GM23338 (cell line): ENCODE data around the gene HSPG2. TPM values are rescaled to one million over a fixed set of nuclear protein-coding genes. Genes with fewer than 3 reads are reported as not detected.

Experiments used
- ATAC-seq: fragments of 200-7000 bp; cut with Tn5 transposase; 3 replicates; pipeline ENCODE4 v1.9.1; 2020
- DNase-seq: peaks from one replicate; pipeline ENCODE4 v3.0.0-alpha.2; 2015; ENCODE audit warnings: low spot score
- H2AFZ ChIP-seq: fragments of 200-600 bp; sonication (generic); 2 replicates; pipeline ENCODE4 v1.8.0; 2016; ENCODE audit warnings: antibody characterized with exemption, mild to moderate bottlenecking, moderate library complexity
- H3F3A ChIP-seq: fragments of 200-600 bp; sonication (generic); replicated peaks from 2 replicates; pipeline ENCODE4 v1.8.0; 2017; ENCODE audit warnings: antibody characterized with exemption, mixed run types, low read depth
- H3K27ac ChIP-seq: fragments of 200-600 bp; sonication (generic); 2 replicates; pipeline ENCODE4 v1.6.1; 2016; ENCODE audit warnings: low read depth
- H3K27me3 ChIP-seq: fragments of 200-600 bp; sonication (generic); 2 replicates; pipeline ENCODE4 v1.8.0; 2016; ENCODE audit warnings: mild to moderate bottlenecking, mixed run types, moderate library complexity; ENCODE audit not compliant: insufficient read depth
- H3K36me3 ChIP-seq: fragments of 200-600 bp; sonication (generic); 2 replicates; pipeline ENCODE4 v1.8.0; 2016; ENCODE audit warnings: mild to moderate bottlenecking; ENCODE audit not compliant: insufficient read depth
- H3K4me1 ChIP-seq: fragments of 200-600 bp; sonication (generic); 2 replicates; pipeline ENCODE4 v1.8.0; 2016; ENCODE audit warnings: mild to moderate bottlenecking, moderate library complexity; ENCODE audit not compliant: insufficient read depth
- H3K4me2 ChIP-seq: fragments of 200-600 bp; sonication (generic); 2 replicates; pipeline ENCODE4 v1.7.1; 2017; ENCODE audit warnings: mixed run types
- H3K4me3 ChIP-seq: fragments of 200-600 bp; sonication (generic); 2 replicates; pipeline ENCODE4 v1.6.1; 2016; ENCODE audit warnings: mixed run types
- H3K79me2 ChIP-seq: fragments of 200-600 bp; sonication (generic); replicated peaks from 2 replicates; pipeline ENCODE4 v1.8.0; 2017; ENCODE audit warnings: mild to moderate bottlenecking; ENCODE audit not compliant: insufficient read depth
- H3K9me2 ChIP-seq: fragments of 200-600 bp; sonication (generic); 2 replicates; pipeline ENCODE4 v1.8.0; 2017; ENCODE audit not compliant: insufficient read depth
- H4K20me1 ChIP-seq: fragments of 200-600 bp; sonication (generic); replicated peaks from 2 replicates; pipeline ENCODE4 v1.8.0; 2017; ENCODE audit warnings: mild to moderate bottlenecking; ENCODE audit not compliant: insufficient read depth
- H3K27ac Mint-ChIP-seq: 2 replicates; pipeline ENCODE4 v1.8.0; 2020; ENCODE audit warnings: inconsistent platforms, mild to moderate bottlenecking, moderate library complexity, mixed read lengths
- H3K27me3 Mint-ChIP-seq: 3 replicates; pipeline ENCODE4 v1.8.0; 2022; ENCODE audit warnings: low read depth, mild to moderate bottlenecking, moderate library complexity, mixed read lengths, inconsistent platforms; ENCODE audit not compliant: insufficient read depth, poor library complexity
- H3K36me3 Mint-ChIP-seq: 3 replicates; pipeline ENCODE4 v1.8.0; 2021; ENCODE audit warnings: low read depth, mild to moderate bottlenecking, inconsistent platforms, moderate library complexity, mixed read lengths
- H3K4me1 Mint-ChIP-seq: 3 replicates; pipeline ENCODE4 v1.8.0; 2020; ENCODE audit warnings: mild to moderate bottlenecking, inconsistent platforms, mixed read lengths
- H3K4me3 Mint-ChIP-seq: 3 replicates; pipeline ENCODE4 v1.8.0; 2021; ENCODE audit warnings: moderate library complexity, mild to moderate bottlenecking, inconsistent platforms, mixed read lengths
- H3K9me3 Mint-ChIP-seq: 3 replicates; pipeline ENCODE4 v1.8.0; 2020; ENCODE audit warnings: moderate library complexity, mild to moderate bottlenecking, inconsistent platforms, mixed read lengths
- CREB1 ChIP-seq: fragments of 250-450 bp; sonication (Bioruptor Pico); IDR thresholded peaks from 2 replicates; pipeline ENCODE4 v1.5.0; 2020; ENCODE audit warnings: low read depth, mild to moderate bottlenecking, moderate library complexity
- EZH2 ChIP-seq: fragments of 200-600 bp; sonication (generic); IDR thresholded peaks from one replicate; pipeline ENCODE4 v1.8.0; 2017; ENCODE audit warnings: antibody characterized with exemption, mild to moderate bottlenecking, low read depth; ENCODE audit not compliant: unreplicated experiment
- EZH2phosphoT487 ChIP-seq: fragments of 200-600 bp; sonication (generic); IDR thresholded peaks from one replicate; pipeline ENCODE4 v1.8.1; 2018; ENCODE audit warnings: antibody characterized with exemption; ENCODE audit not compliant: unreplicated experiment
- JUNB ChIP-seq: IDR thresholded peaks from one replicate; pipeline ENCODE4 v1.6.1; 2016; ENCODE audit warnings: antibody characterized with exemption; ENCODE audit not compliant: unreplicated experiment
- NANOG ChIP-seq: IDR thresholded peaks from 2 replicates; pipeline ENCODE4 v1.6.1; 2016; ENCODE audit warnings: antibody characterized with exemption, borderline replicate concordance
- POLR2AphosphoS5 ChIP-seq: IDR thresholded peaks from 2 replicates; pipeline ENCODE4 v1.6.1; 2016; ENCODE audit warnings: antibody characterized with exemption, low read depth
- STAT1 ChIP-seq: IDR thresholded peaks from one replicate; pipeline ENCODE4 v1.6.1; 2016; ENCODE audit warnings: antibody characterized with exemption; ENCODE audit not compliant: unreplicated experiment
- ZNF114 ChIP-seq: fragments of 250-450 bp; sonication (Bioruptor Pico); IDR thresholded peaks from 2 replicates; pipeline ENCODE4 v1.5.0; 2020; ENCODE audit warnings: mild to moderate bottlenecking, moderate library complexity
- ZNF331 ChIP-seq: fragments of 250-450 bp; sonication (Bioruptor Pico); IDR thresholded peaks from 2 replicates; pipeline ENCODE4 v1.5.0; 2020; ENCODE audit warnings: low read depth, mild to moderate bottlenecking, moderate library complexity
- polyA plus RNA-seq: library from polyadenylated mRNA; unstranded; fragments of >200 nt; fragmentation: Nextera tagmentation; extraction: Ambion mirVana; gene quantifications from 2 replicates; pipeline ENCODE4 v1.2.1, GENCODE V29; 2016
- total RNA-seq: library from RNA; depleted of rRNA; stranded (reverse); fragments of >200 nt; shearing (Covaris generic); gene quantifications from 2 replicates; pipeline ENCODE4 v1.2.3, GENCODE V29; 2014
- TF ChIP-seq, protein P1 (sequence below): IDR thresholded peaks from 2 replicates; pipeline ENCODE4 v1.6.1; 2016; ENCODE audit warnings: antibody characterized with exemption
- TF ChIP-seq, protein P2 (sequence below), 2 experiments: fragments of 200-600 bp in 1 of 2; sonication (generic) in 1 of 2; conservative IDR thresholded peaks; 2 replicates each; pipeline versions ENCODE4 v1.5.1 to v1.6.1; 2016 to 2017; ENCODE audit warnings: antibody characterized with exemption in 2 of 2, low read depth in 2 of 2, mild to moderate bottlenecking in 2 of 2, moderate library complexity in 1 of 2
- TF ChIP-seq, protein P3 (sequence below): fragments of 250-450 bp; sonication (Bioruptor Pico); IDR thresholded peaks from 2 replicates; pipeline ENCODE4 v1.5.0; 2020; ENCODE audit warnings: mild to moderate bottlenecking, moderate library complexity
- TF ChIP-seq, protein P4 (sequence below): IDR thresholded peaks from one replicate; pipeline ENCODE4 v1.6.1; 2018; ENCODE audit warnings: antibody characterized with exemption; ENCODE audit not compliant: unreplicated experiment

HSPG2 gene
- total and polyA plus RNA-seq, 2 experiments from 2014 or later: 14.9 to 70.8 TPM

DNA sequence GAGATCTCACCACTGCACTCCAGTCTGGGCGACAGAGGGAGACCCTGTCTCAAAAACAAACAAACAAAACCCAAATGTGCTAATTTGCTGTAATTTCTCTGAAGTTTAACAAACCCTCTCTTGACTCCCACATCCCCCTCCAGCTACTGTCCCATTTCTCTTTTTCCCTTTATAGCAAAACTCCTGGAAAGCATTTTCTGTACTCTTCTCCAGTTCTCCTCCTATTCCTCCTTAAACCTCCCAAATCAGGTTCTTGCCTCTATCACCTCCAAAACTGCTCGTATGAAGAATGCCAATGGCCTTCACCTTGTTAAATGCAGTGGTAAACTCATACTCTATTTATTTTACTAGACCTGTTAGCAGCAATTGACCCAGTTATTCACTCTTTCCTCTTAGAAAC lies 150.5 kb downstream of the HSPG2 start:
- no peak overlapping the region for H3K27ac ChIP-seq
- no peak overlapping the region for H3K27ac Mint-ChIP-seq
- peaks cover 7% of the 10 kb centered on the region; the same call in 1 of the 3 replicates for H3K9me3 Mint-ChIP-seq
- TF ChIP-seq CREB1 (no peak), EZH2 (no peak), NANOG (no peak), ZNF331 (CRISPR knock-in tag) (no peak), ZNF114 (CRISPR knock-in tag) (no peak), POLR2AphosphoS5 (no peak), EZH2phosphoT487 (no peak), STAT1 (no peak), JUNB (no peak)
- TF ChIP-seq, protein P1, sequence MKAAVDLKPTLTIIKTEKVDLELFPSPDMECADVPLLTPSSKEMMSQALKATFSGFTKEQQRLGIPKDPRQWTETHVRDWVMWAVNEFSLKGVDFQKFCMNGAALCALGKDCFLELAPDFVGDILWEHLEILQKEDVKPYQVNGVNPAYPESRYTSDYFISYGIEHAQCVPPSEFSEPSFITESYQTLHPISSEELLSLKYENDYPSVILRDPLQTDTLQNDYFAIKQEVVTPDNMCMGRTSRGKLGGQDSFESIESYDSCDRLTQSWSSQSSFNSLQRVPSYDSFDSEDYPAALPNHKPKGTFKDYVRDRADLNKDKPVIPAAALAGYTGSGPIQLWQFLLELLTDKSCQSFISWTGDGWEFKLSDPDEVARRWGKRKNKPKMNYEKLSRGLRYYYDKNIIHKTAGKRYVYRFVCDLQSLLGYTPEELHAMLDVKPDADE: no peak
- TF ChIP-seq, protein P2, sequence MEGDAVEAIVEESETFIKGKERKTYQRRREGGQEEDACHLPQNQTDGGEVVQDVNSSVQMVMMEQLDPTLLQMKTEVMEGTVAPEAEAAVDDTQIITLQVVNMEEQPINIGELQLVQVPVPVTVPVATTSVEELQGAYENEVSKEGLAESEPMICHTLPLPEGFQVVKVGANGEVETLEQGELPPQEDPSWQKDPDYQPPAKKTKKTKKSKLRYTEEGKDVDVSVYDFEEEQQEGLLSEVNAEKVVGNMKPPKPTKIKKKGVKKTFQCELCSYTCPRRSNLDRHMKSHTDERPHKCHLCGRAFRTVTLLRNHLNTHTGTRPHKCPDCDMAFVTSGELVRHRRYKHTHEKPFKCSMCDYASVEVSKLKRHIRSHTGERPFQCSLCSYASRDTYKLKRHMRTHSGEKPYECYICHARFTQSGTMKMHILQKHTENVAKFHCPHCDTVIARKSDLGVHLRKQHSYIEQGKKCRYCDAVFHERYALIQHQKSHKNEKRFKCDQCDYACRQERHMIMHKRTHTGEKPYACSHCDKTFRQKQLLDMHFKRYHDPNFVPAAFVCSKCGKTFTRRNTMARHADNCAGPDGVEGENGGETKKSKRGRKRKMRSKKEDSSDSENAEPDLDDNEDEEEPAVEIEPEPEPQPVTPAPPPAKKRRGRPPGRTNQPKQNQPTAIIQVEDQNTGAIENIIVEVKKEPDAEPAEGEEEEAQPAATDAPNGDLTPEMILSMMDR (conservative IDR thresholded peaks at IDR 0.05; ENCODE audit: low read depth in 2 of 2): no peak
- TF ChIP-seq, protein P3, sequence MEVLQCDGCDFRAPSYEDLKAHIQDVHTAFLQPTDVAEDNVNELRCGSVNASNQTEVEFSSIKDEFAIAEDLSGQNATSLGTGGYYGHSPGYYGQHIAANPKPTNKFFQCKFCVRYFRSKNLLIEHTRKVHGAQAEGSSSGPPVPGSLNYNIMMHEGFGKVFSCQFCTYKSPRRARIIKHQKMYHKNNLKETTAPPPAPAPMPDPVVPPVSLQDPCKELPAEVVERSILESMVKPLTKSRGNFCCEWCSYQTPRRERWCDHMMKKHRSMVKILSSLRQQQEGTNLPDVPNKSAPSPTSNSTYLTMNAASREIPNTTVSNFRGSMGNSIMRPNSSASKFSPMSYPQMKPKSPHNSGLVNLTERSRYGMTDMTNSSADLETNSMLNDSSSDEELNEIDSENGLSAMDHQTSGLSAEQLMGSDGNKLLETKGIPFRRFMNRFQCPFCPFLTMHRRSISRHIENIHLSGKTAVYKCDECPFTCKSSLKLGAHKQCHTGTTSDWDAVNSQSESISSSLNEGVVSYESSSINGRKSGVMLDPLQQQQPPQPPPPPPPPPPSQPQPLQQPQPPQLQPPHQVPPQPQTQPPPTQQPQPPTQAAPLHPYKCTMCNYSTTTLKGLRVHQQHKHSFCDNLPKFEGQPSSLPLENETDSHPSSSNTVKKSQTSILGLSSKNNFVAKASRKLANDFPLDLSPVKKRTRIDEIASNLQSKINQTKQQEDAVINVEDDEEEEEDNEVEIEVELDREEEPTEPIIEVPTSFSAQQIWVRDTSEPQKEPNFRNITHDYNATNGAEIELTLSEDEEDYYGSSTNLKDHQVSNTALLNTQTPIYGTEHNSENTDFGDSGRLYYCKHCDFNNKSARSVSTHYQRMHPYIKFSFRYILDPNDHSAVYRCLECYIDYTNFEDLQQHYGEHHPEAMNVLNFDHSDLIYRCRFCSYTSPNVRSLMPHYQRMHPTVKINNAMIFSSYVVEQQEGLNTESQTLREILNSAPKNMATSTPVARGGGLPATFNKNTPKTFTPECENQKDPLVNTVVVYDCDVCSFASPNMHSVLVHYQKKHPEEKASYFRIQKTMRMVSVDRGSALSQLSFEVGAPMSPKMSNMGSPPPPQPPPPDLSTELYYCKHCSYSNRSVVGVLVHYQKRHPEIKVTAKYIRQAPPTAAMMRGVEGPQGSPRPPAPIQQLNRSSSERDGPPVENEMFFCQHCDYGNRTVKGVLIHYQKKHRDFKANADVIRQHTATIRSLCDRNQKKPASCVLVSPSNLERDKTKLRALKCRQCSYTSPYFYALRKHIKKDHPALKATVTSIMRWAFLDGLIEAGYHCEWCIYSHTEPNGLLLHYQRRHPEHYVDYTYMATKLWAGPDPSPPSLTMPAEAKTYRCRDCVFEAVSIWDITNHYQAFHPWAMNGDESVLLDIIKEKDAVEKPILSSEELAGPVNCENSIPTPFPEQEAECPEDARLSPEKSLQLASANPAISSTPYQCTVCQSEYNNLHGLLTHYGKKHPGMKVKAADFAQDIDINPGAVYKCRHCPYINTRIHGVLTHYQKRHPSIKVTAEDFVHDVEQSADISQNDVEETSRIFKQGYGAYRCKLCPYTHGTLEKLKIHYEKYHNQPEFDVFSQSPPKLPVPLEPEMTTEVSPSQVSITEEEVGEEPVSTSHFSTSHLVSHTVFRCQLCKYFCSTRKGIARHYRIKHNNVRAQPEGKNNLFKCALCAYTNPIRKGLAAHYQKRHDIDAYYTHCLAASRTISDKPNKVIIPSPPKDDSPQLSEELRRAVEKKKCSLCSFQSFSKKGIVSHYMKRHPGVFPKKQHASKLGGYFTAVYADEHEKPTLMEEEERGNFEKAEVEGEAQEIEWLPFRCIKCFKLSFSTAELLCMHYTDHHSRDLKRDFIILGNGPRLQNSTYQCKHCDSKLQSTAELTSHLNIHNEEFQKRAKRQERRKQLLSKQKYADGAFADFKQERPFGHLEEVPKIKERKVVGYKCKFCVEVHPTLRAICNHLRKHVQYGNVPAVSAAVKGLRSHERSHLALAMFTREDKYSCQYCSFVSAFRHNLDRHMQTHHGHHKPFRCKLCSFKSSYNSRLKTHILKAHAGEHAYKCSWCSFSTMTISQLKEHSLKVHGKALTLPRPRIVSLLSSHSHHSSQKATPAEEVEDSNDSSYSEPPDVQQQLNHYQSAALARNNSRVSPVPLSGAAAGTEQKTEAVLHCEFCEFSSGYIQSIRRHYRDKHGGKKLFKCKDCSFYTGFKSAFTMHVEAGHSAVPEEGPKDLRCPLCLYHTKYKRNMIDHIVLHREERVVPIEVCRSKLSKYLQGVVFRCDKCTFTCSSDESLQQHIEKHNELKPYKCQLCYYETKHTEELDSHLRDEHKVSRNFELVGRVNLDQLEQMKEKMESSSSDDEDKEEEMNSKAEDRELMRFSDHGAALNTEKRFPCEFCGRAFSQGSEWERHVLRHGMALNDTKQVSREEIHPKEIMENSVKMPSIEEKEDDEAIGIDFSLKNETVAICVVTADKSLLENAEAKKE (CRISPR knock-in tag): no peak
- TF ChIP-seq, protein P4, sequence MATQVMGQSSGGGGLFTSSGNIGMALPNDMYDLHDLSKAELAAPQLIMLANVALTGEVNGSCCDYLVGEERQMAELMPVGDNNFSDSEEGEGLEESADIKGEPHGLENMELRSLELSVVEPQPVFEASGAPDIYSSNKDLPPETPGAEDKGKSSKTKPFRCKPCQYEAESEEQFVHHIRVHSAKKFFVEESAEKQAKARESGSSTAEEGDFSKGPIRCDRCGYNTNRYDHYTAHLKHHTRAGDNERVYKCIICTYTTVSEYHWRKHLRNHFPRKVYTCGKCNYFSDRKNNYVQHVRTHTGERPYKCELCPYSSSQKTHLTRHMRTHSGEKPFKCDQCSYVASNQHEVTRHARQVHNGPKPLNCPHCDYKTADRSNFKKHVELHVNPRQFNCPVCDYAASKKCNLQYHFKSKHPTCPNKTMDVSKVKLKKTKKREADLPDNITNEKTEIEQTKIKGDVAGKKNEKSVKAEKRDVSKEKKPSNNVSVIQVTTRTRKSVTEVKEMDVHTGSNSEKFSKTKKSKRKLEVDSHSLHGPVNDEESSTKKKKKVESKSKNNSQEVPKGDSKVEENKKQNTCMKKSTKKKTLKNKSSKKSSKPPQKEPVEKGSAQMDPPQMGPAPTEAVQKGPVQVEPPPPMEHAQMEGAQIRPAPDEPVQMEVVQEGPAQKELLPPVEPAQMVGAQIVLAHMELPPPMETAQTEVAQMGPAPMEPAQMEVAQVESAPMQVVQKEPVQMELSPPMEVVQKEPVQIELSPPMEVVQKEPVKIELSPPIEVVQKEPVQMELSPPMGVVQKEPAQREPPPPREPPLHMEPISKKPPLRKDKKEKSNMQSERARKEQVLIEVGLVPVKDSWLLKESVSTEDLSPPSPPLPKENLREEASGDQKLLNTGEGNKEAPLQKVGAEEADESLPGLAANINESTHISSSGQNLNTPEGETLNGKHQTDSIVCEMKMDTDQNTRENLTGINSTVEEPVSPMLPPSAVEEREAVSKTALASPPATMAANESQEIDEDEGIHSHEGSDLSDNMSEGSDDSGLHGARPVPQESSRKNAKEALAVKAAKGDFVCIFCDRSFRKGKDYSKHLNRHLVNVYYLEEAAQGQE: no peak
- ATAC-seq: no peak
- H3K4me3 Mint-ChIP-seq: no peak overlapping the region
- peaks cover 5% of the 10 kb centered on the region; the same call in 1 of the 2 replicates for H3F3A ChIP-seq
- H3K9me2 ChIP-seq: no peaks in the 10 kb centered on the region
- no peaks in the 10 kb centered on the region for H3K36me3 ChIP-seq
- no peaks in the 10 kb centered on the region for H3K27me3 ChIP-seq
- H3K36me3 Mint-ChIP-seq: no peaks in the 10 kb centered on the region; the same call in 2 of the 3 replicates
- no peak overlapping the region for H3K4me3 ChIP-seq
- no peak for DNase-seq
- peaks cover 9% of the 10 kb centered on the region for H3K79me2 ChIP-seq
- H2AFZ ChIP-seq: no peak overlapping the region
- H3K4me2 ChIP-seq: no peak overlapping the region
- peaks cover 19% of the 10 kb centered on the region for H3K4me1 Mint-ChIP-seq
- H3K27me3 Mint-ChIP-seq: peaks cover 10% of the 10 kb centered on the region
- H4K20me1 ChIP-seq: peaks cover under 1% of the 10 kb centered on the region; the same call in 1 of the 2 replicates
- H3K4me1 ChIP-seq: peaks cover 6% of the 10 kb centered on the region
